Right lobe of liver (tissue), 4 donors: ENCODE data around the gene LRRC15.

Experiments used
- CTCF ChIP-seq, 4 donors: fragments of 200-600 bp in 3 of 4; fragments of 450-650 bp in 1 of 4; IDR thresholded peaks; one replicate each; pipeline versions ENCODE4 v1.5.1 to v1.8.0; 2016 to 2022; ENCODE audit warnings: antibody characterized with exemption in 4 of 4, mild to moderate bottlenecking in 2 of 4
- POLR2A ChIP-seq: fragments of 450-650 bp; IDR thresholded peaks from one replicate; pipeline ENCODE4 v1.6.1; 2017; ENCODE audit warnings: antibody characterized with exemption, mild to moderate bottlenecking
- donor health status: DM: no; HTN: no; CAD: no.
- donor health status: DM: no; HTN: no; CAD: no.
- donor health status: DM: no; HTN: yes; CAD: no.

GRCh38 chr3:194308601-194309449 lies 60.7 kb downstream of the LRRC15 start:
- TF ChIP-seq CTCF (IDR thresholded peaks at IDR 0.05): no peak
- TF ChIP-seq POLR2A: no peak
